H1 (cell line): Measurements from ENCODE around the gene NPTX1. TPM values are rescaled to one million over a fixed set of nuclear protein-coding genes. Genes with fewer than 3 reads are reported as not detected.

Experiments used
- BACH1 ChIP-seq: IDR thresholded peaks from 2 replicates; pipeline ENCODE4 v1.6.1; 2012; ENCODE audit warnings: low read length, improper control_type of control experiment
- SAP30 ChIP-seq: fragments of 300-600 bp; sonication (generic); IDR thresholded peaks from 2 replicates; pipeline ENCODE4 v1.7.1; 2012; ENCODE audit warnings: low read length, moderate library complexity, mild to moderate bottlenecking, inconsistent platforms; ENCODE audit not compliant: insufficient read depth, insufficient replicate concordance
- ZNF274 ChIP-seq: IDR thresholded peaks from 2 replicates; pipeline ENCODE4 v1.7.0; 2012; ENCODE audit warnings: low read length, borderline replicate concordance; ENCODE audit errors: extremely low read depth
- polyA plus RNA-seq, 7 experiments: library from polyadenylated mRNA; depleted of rRNA in 3 of 7; stranded (reverse) in 5 of 7; unstranded in 2 of 7; fragments of >200 nt in 5 of 7; fragments of 200-250 nt in 2 of 7; gene quantifications; 1 replicate in 5 of 7; 2 replicates in 1 of 7; 4 replicates in 1 of 7; pipeline versions ENCODE4 v1.2.1 to v1.2.3, GENCODE V29; 2011 to 2013; ENCODE audit warnings: missing spikeins in 2 of 7, mixed read lengths in 2 of 7
- total RNA-seq: library from RNA; stranded (reverse); fragmentation: NEBNext Ultra II Directional; extraction: Animal tissue kit (Norgen Biotek cat#: 25700); gene quantifications from 2 replicates; pipeline ENCODE4 v1.2.1, GENCODE V29; 2021

NPTX1 gene
- total and polyA plus RNA-seq, 2 of the 8 experiments (the other 6 are each of a cell fraction or from before 2014, with no cell fraction given): 12.0 to 17.9 TPM

- no peak for TF ChIP-seq ZNF274
- no peak for TF ChIP-seq BACH1
- TF ChIP-seq SAP30: no peak
Measured at GRCh38 chr17:80485846-80486245, 9.4 kb upstream of the NPTX1 start (continued).
